ENCODE results near the gene TSEN2. TPM values are rescaled to one million over a fixed set of nuclear protein-coding genes. Genes with fewer than 3 reads are reported as not detected.
"Not testable (repeated sequence)": the region's sequence is repeated elsewhere in the genome, so short reads cannot be mapped to it uniquely, and the experiment has no call there.

TSEN2 gene
- polyA plus RNA-seq, 1 donor (not counting 4 experiments of a cell fraction or from before 2014, with no cell fraction given) = 23.8 TPM

- FAIRE-seq (no peak), DNase-seq (ENCODE audit: low read depth, low spot score) (no peak)
- H2AFZ ChIP-seq (ENCODE audit: control insufficient read depth, low read length) = no peak overlapping the region
- H3K9me3 ChIP-seq (ENCODE audit: control insufficient read depth, low read depth, low read length) = no peaks in the 10 kb centered on the region
- dilution Hi-C loops (cut with MboI; ENCODE audit: extremely low pct_ligation_motif_present, low sequenced_read_pairs) = no loop called here
- H3K27me3 ChIP-seq (ENCODE audit: control insufficient read depth, extremely low read depth, insufficient read depth, low read length) = no peaks in the 10 kb centered on the region
- no peak overlapping the region for H3K4me2 ChIP-seq (ENCODE audit: control insufficient read depth, extremely low read depth, insufficient read depth, low read depth, low read length)
- no peaks in the 10 kb centered on the region for H3K9me1 ChIP-seq (ENCODE audit: control insufficient read depth, extremely low read depth, insufficient read depth, low read length)
- H4K20me1 ChIP-seq (ENCODE audit: control insufficient read depth, extremely low read depth, insufficient read depth, low read length) = no peaks in the 10 kb centered on the region
- no peaks in the 10 kb centered on the region for H3K36me3 ChIP-seq (ENCODE audit: control insufficient read depth in 2 of 2, extremely low read depth in 1 of 2, insufficient read depth in 2 of 2, low read length in 2 of 2)
- H3K9ac ChIP-seq (ENCODE audit: control insufficient read depth, extremely low read depth, insufficient read depth, low read length) = no peak overlapping the region
- TF ChIP-seq EZH2 (IDR thresholded peaks at IDR 0.05; ENCODE audit: low read length) (no peak), CTCF (optimal IDR thresholded peaks at IDR 0.05 in 1 of 3, IDR thresholded peaks at IDR 0.05 in 1 of 3, conservative IDR thresholded peaks at IDR 0.05 in 1 of 3; ENCODE audit: extremely low read depth in 1 of 3, insufficient read depth in 2 of 3, low read length in 3 of 3) (no peak)
- H3K4me3 ChIP-seq (ENCODE audit: control insufficient read depth in 2 of 3, extremely low read depth in 1 of 3, insufficient read depth in 2 of 3, low read depth in 1 of 3, low read length in 3 of 3) = no peak overlapping the region
- no peaks in the 10 kb centered on the region for H3K4me1 ChIP-seq (ENCODE audit: control insufficient read depth, extremely low read depth, insufficient read depth, low read length)
- H3K79me2 ChIP-seq (ENCODE audit: control insufficient read depth, insufficient read depth, low read length) = no peaks in the 10 kb centered on the region
- no peak overlapping the region for H3K27ac ChIP-seq (ENCODE audit: control insufficient read depth, insufficient read depth, low read length)
These were observed 28.5 kb upstream of the TSEN2 start for GRCh38 chr3:12455740-12456139.

GRCh38 chr3:12456441-12456840 is 27.8 kb upstream of the TSEN2 start:
- Histone ChIP-seq H3K4me3 (ENCODE audit: control insufficient read depth in 2 of 3, extremely low read depth in 1 of 3, insufficient read depth in 2 of 3, low read depth in 1 of 3, low read length in 3 of 3) (no peak overlapping the region), H3K4me2 (ENCODE audit: control insufficient read depth, extremely low read depth, insufficient read depth, low read depth, low read length) (no peak overlapping the region), H3K79me2 (ENCODE audit: control insufficient read depth, insufficient read depth, low read length) (no peaks in the 10 kb centered on the region), H3K9me1 (ENCODE audit: control insufficient read depth, extremely low read depth, insufficient read depth, low read length) (no peaks in the 10 kb centered on the region), H2AFZ (ENCODE audit: control insufficient read depth, low read length) (no peak overlapping the region), H3K4me1 (ENCODE audit: control insufficient read depth, extremely low read depth, insufficient read depth, low read length) (no peaks in the 10 kb centered on the region), H3K27ac (ENCODE audit: control insufficient read depth, insufficient read depth, low read length) (no peak overlapping the region), H3K9ac (ENCODE audit: control insufficient read depth, extremely low read depth, insufficient read depth, low read length) (no peak overlapping the region), H3K27me3 (ENCODE audit: control insufficient read depth, extremely low read depth, insufficient read depth, low read length) (no peaks in the 10 kb centered on the region), H3K36me3 (ENCODE audit: control insufficient read depth in 2 of 2, extremely low read depth in 1 of 2, insufficient read depth in 2 of 2, low read length in 2 of 2) (no peaks in the 10 kb centered on the region), H4K20me1 (ENCODE audit: control insufficient read depth, extremely low read depth, insufficient read depth, low read length) (no peaks in the 10 kb centered on the region), H3K9me3 (ENCODE audit: control insufficient read depth, low read depth, low read length) (no peaks in the 10 kb centered on the region)
- dilution Hi-C loops (cut with MboI; ENCODE audit: extremely low pct_ligation_motif_present, low sequenced_read_pairs) = no loop called here
- no peak for FAIRE-seq
- no peak for TF ChIP-seq EZH2 (IDR thresholded peaks at IDR 0.05; ENCODE audit: low read length)
- DNase-seq (ENCODE audit: low read depth, low spot score) = no peak

GRCh38 chr3:12457380-12457779 is 26.9 kb upstream of the TSEN2 start:
- H3K4me1 ChIP-seq (ENCODE audit: control insufficient read depth, extremely low read depth, insufficient read depth, low read length); H3K4me3 ChIP-seq (ENCODE audit: control insufficient read depth in 2 of 3, extremely low read depth in 1 of 3, insufficient read depth in 2 of 3, low read depth in 1 of 3, low read length in 3 of 3); H2AFZ ChIP-seq (ENCODE audit: control insufficient read depth, low read length); H3K36me3 ChIP-seq (ENCODE audit: control insufficient read depth in 2 of 2, extremely low read depth in 1 of 2, insufficient read depth in 2 of 2, low read length in 2 of 2); H3K9me1 ChIP-seq (ENCODE audit: control insufficient read depth, extremely low read depth, insufficient read depth, low read length); H4K20me1 ChIP-seq (ENCODE audit: control insufficient read depth, extremely low read depth, insufficient read depth, low read length); H3K9me3 ChIP-seq (ENCODE audit: control insufficient read depth, low read depth, low read length); DNase-seq (ENCODE audit: low read depth, low spot score); H3K79me2 ChIP-seq (ENCODE audit: control insufficient read depth, insufficient read depth, low read length); dilution Hi-C loops (cut with MboI; ENCODE audit: extremely low pct_ligation_motif_present, low sequenced_read_pairs); FAIRE-seq; H3K4me2 ChIP-seq (ENCODE audit: control insufficient read depth, extremely low read depth, insufficient read depth, low read depth, low read length); H3K9ac ChIP-seq (ENCODE audit: control insufficient read depth, extremely low read depth, insufficient read depth, low read length); H3K27ac ChIP-seq (ENCODE audit: control insufficient read depth, insufficient read depth, low read length); H3K27me3 ChIP-seq (ENCODE audit: control insufficient read depth, extremely low read depth, insufficient read depth, low read length): not testable (repeated sequence)

Measured in keratinocyte (primary cell).